AG04449 (cell line): ENCODE data around the gene FRMPD4.

Experiments used
- CTCF ChIA-PET: fragments of 350-600 bp; formaldehyde crosslinking; extraction: SDS; loops from one replicate; lab custom pipeline; 2021; ENCODE audit warnings: antibody characterized with exemption; lab: Yijun Ruan, JAX
- POLR2A ChIA-PET: fragments of 400-600, 350-600 bp; formaldehyde crosslinking; extraction: SDS; loops from one replicate; lab custom pipeline; 2020; ENCODE audit warnings: antibody characterized with exemption, inconsistent platforms; lab: Yijun Ruan, JAX
- DNase-seq: peaks from one replicate; pipeline ENCODE4 v3.0.0-alpha.2; 2010; ENCODE audit warnings: low read depth, low spot score
- H3K4me3 ChIP-seq: 2 replicates; pipeline ENCODE4 v1.5.1; 2011; ENCODE audit warnings: low read depth, mild to moderate bottlenecking, control low read depth, low read length
- TF ChIP-seq, protein P1 (sequence below): IDR thresholded peaks from one replicate; pipeline ENCODE4 v1.5.1; 2011; ENCODE audit warnings: mild to moderate bottlenecking, moderate library complexity, low read length, control low read depth, inconsistent platforms; ENCODE audit not compliant: insufficient read depth; ENCODE audit errors: missing control alignments

The FRMPD4 gene

DNA sequence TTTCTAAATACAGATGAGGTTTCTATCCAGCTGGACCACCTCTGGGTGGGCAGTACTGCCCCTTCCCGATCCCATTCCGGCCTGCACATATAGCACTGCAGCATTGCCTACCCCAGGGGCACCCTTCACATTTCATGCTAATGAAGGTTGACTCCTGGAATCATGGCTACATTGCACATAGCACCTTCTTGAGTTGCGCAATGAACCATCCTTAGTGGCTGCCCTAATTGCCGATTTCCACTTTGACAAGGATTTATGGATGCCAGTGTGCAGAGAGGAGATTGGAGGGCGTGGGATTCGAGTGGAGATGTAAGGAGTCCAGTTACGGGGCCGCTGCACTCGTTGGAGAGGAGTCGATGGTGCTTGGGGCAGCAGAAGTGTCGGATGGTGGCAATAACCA, 229.0 kb downstream of the FRMPD4 start:
- ChIA-PET POLR2A (no interaction called here), CTCF (no interaction called here)
- TF ChIP-seq, protein P1, sequence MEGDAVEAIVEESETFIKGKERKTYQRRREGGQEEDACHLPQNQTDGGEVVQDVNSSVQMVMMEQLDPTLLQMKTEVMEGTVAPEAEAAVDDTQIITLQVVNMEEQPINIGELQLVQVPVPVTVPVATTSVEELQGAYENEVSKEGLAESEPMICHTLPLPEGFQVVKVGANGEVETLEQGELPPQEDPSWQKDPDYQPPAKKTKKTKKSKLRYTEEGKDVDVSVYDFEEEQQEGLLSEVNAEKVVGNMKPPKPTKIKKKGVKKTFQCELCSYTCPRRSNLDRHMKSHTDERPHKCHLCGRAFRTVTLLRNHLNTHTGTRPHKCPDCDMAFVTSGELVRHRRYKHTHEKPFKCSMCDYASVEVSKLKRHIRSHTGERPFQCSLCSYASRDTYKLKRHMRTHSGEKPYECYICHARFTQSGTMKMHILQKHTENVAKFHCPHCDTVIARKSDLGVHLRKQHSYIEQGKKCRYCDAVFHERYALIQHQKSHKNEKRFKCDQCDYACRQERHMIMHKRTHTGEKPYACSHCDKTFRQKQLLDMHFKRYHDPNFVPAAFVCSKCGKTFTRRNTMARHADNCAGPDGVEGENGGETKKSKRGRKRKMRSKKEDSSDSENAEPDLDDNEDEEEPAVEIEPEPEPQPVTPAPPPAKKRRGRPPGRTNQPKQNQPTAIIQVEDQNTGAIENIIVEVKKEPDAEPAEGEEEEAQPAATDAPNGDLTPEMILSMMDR = no peak

DNA sequence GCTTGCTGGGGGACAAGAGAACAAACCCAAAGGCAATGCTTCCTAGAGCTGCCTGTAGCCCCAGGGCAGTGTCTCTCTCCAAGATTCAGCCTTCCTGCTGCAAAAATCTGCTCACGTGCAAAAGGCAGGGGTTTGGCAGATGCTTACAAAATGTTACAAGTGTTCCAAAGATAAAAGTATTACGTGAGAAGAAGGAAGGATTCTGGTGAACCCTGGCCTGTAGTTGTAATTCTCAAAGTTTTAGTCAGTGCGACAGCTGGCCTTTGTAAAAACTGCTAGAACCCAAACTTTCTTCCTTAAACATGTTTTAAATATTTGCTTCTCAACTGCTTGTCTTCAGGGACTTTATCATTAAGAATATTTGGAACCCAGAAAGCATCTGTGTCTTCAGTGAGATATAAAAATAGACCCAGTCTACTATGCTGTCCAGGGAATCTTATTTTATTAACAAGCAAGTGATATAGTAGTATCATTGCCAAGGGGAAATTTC, 232.3 kb downstream of the FRMPD4 start:
- TF ChIP-seq, protein P1 = no peak
- POLR2A ChIA-PET = no interaction called here

More for the DNA sequence above, 229.0 kb downstream of the FRMPD4 start:
- no peak for DNase-seq
- no peak overlapping the region for H3K4me3 ChIP-seq

DNA sequence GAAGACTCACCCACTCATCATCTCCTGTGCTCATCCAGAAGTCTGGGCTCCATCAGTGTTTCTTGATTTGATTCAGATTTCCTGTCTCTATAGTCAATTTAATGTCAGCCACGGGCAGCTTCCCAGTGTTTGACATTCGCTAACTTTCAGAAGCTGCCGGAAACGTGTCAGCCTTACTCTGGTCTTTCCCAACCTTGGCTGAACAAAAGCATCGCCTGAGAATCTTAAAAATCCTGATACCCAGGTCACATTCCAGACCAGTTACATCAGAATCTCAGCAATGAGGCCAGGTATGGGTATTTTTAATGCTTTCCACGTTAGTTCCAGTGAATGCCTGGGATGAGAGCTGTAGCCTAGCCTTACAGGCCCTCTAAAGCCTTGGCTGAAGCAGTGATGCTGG, 233.8 kb downstream of the FRMPD4 start:
- TF ChIP-seq, protein P1 = no peak
- CTCF ChIA-PET = no interaction called here
- DNase-seq = peak; percentile 3

More for the DNA sequence above, 232.3 kb downstream of the FRMPD4 start:
- CTCF ChIA-PET = no interaction called here
- DNase-seq = peak; percentile 60
- H3K4me3 ChIP-seq = no peak overlapping the region

DNA sequence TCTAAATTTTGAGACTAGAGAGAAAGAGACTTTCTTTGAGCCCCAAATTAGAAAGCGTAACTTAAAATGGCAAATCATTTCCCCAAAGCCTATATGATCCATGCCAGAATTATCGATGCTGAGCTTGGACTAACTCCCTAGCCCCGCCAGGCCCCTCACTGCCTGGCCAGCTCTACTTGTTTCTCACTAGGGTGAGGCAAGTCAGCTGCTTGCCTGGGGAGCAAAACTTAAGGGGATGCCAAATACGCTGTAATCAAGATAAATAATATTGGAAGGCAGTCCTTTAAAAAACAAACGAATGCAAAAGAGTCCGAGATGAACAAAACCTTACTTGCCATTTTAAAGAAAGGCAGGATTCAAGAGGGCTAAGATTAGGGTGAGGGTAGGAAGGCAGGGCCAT, 236.0 kb downstream of the FRMPD4 start:
- no peak overlapping the region for H3K4me3 ChIP-seq
- CTCF ChIA-PET = no interaction called here
- POLR2A ChIA-PET = no interaction called here
- no peak for DNase-seq
- TF ChIP-seq, protein P1 = no peak

More for the DNA sequence above, 233.8 kb downstream of the FRMPD4 start:
- POLR2A ChIA-PET = no interaction called here
- H3K4me3 ChIP-seq = no peak overlapping the region

DNA sequence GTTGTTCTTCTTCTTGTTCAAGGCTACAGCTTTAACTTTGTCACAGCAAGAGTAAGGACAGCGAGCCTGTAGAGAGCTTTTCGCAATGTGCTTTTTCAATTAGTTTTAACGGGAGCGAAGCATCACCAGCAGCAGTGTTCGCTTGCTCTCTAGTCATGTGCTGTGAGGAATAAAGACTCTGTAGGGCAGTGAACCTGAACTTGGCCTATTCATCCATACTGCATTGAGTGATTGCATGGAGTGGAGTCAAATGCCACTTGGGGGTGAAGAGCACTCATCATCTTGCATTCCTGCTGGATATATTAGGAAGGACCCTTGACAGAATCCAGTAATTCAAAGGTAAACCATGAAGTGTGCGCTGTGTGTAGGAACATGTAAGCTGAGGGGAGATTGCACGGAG, 240.0 kb downstream of the FRMPD4 start:
- no peak overlapping the region for H3K4me3 ChIP-seq
- no peak for DNase-seq
- TF ChIP-seq, protein P1 = no peak
- ChIA-PET CTCF (no interaction called here), POLR2A (no interaction called here)

DNA sequence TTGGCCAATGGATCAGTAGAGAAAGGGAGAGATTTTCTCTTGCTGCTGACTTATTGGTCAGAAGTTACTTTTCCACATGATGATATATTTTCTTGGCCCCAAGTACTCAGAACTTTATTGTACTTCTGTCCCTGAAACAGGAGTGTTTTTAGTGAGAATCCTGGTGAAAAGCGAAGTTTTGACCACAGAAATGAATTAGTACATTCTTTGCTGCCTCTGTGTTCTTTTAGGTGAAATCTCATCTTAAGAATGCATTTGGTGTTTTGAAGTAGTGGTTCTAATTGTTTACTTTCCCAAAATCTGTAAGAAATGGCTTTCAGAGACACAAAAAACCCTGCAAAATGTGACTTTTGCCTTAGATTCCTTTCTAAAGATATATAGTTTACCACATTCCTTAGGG, 240.4 kb downstream of the FRMPD4 start:
- TF ChIP-seq, protein P1 = no peak
- DNase-seq = no peak
- H3K4me3 ChIP-seq = no peak overlapping the region
- CTCF ChIA-PET = no interaction called here
- POLR2A ChIA-PET = no interaction called here
